ENCODE data around the gene GCSAML. TPM values are rescaled to one million over a fixed set of nuclear protein-coding genes. Genes with fewer than 3 reads are reported as not detected.

The GCSAML gene
- total and polyA plus RNA-seq, 9 of the 15 experiments (the other 6 are each of a cell fraction or from before 2014, with no cell fraction given), result 0.01 TPM; not detected in 8

DNA sequence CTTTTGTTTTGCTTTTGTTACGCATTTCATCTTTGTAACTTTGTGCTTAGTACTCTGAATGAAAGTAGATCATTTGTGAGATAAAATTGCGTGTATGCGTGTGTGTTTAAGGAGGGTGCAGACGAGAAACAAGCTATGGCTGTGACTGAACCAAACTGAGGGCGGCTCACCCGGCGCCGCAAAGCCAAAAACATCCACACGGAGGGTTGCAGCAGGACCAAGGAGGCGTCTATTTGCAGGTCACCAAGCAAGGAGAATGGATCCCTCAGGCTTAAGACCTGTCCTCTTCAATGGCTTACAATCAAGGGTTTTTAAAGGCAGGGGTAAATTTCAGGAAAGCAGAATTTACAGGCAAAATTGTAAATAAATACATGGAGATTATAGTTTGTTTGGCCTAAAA is 12.8 kb downstream of the GCSAML start:
- no peak for TF ChIP-seq MTA2 (IDR thresholded peaks at IDR 0.05; ENCODE audit: low read depth)
- no peak for TF ChIP-seq HNRNPUL1 (IDR thresholded peaks at IDR 0.05; ENCODE audit: low read length)
- TF ChIP-seq TCF7 (IDR thresholded peaks at IDR 0.05; ENCODE audit: borderline replicate concordance), result no peak
- TF ChIP-seq, protein P1, sequence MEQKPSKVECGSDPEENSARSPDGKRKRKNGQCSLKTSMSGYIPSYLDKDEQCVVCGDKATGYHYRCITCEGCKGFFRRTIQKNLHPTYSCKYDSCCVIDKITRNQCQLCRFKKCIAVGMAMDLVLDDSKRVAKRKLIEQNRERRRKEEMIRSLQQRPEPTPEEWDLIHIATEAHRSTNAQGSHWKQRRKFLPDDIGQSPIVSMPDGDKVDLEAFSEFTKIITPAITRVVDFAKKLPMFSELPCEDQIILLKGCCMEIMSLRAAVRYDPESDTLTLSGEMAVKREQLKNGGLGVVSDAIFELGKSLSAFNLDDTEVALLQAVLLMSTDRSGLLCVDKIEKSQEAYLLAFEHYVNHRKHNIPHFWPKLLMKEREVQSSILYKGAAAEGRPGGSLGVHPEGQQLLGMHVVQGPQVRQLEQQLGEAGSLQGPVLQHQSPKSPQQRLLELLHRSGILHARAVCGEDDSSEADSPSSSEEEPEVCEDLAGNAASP (IDR thresholded peaks at IDR 0.05), result no peak
- TF ChIP-seq, protein P2, sequence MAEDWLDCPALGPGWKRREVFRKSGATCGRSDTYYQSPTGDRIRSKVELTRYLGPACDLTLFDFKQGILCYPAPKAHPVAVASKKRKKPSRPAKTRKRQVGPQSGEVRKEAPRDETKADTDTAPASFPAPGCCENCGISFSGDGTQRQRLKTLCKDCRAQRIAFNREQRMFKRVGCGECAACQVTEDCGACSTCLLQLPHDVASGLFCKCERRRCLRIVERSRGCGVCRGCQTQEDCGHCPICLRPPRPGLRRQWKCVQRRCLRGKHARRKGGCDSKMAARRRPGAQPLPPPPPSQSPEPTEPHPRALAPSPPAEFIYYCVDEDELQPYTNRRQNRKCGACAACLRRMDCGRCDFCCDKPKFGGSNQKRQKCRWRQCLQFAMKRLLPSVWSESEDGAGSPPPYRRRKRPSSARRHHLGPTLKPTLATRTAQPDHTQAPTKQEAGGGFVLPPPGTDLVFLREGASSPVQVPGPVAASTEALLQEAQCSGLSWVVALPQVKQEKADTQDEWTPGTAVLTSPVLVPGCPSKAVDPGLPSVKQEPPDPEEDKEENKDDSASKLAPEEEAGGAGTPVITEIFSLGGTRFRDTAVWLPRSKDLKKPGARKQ (CRISPR knock-in tag; IDR thresholded peaks at IDR 0.05), result no peak
- no peak for TF ChIP-seq ZNF133 (CRISPR knock-in tag; IDR thresholded peaks at IDR 0.05)
- no peak for TF ChIP-seq KDM5B (IDR thresholded peaks at IDR 0.05; ENCODE audit: insufficient replicate concordance, low read depth, low read length)
- TF ChIP-seq NFYB (IDR thresholded peaks at IDR 0.05; ENCODE audit: extremely low read depth, insufficient read length), result no peak
- TF ChIP-seq, protein P3, sequence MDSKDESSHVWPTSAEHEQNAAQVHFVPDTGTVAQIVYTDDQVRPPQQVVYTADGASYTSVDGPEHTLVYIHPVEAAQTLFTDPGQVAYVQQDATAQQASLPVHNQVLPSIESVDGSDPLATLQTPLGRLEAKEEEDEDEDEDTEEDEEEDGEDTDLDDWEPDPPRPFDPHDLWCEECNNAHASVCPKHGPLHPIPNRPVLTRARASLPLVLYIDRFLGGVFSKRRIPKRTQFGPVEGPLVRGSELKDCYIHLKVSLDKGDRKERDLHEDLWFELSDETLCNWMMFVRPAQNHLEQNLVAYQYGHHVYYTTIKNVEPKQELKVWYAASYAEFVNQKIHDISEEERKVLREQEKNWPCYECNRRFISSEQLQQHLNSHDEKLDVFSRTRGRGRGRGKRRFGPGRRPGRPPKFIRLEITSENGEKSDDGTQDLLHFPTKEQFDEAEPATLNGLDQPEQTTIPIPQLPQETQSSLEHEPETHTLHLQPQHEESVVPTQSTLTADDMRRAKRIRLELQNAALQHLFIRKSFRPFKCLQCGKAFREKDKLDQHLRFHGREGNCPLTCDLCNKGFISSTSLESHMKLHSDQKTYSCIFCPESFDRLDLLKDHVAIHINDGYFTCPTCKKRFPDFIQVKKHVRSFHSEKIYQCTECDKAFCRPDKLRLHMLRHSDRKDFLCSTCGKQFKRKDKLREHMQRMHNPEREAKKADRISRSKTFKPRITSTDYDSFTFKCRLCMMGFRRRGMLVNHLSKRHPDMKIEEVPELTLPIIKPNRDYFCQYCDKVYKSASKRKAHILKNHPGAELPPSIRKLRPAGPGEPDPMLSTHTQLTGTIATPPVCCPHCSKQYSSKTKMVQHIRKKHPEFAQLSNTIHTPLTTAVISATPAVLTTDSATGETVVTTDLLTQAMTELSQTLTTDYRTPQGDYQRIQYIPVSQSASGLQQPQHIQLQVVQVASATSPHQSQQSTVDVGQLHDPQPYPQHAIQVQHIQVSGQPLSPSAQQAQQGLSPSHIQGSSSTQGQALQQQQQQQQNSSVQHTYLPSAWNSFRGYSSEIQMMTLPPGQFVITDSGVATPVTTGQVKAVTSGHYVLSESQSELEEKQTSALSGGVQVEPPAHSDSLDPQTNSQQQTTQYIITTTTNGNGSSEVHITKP (IDR thresholded peaks at IDR 0.05; ENCODE audit: partially characterized antibody), result no peak
- TF ChIP-seq FOS (IDR thresholded peaks at IDR 0.05; ENCODE audit: extremely low read depth, insufficient read length), result no peak
- TF ChIP-seq SAFB (IDR thresholded peaks at IDR 0.05; ENCODE audit: borderline replicate concordance, low read depth, low read length), result no peak
- no peak for TF ChIP-seq IRF2 (CRISPR knock-in tag; IDR thresholded peaks at IDR 0.05)
- CTCF ChIA-PET (ENCODE audit: low intra/inter-chr PET ratio), result no interaction called here
- H4K20me1 ChIP-seq (replicated peaks; ENCODE audit: control insufficient read depth, insufficient read depth, low read length), result no peaks in the 10 kb centered on the region
- no peak for ATAC-seq
- no peaks in the 10 kb centered on the region for H3K9me3 ChIP-seq (replicated peaks; ENCODE audit: control insufficient read depth, insufficient read depth, low read depth, low read length)
- no peaks in the 10 kb centered on the region for H3K9me1 ChIP-seq (ENCODE audit: control insufficient read depth, insufficient read depth, low read length)
- POLR2A ChIA-PET, result no interaction called here
- no peaks in the 10 kb centered on the region for H3K79me2 ChIP-seq (ENCODE audit: control insufficient read depth, insufficient read depth, low read length)
- no peaks in the 10 kb centered on the region for H3K4me1 ChIP-seq (replicated peaks in 1 of 2; ENCODE audit: control insufficient read depth in 2 of 2, insufficient read depth in 2 of 2, low read length in 2 of 2)
- no peak overlapping the region for H3K4me2 ChIP-seq (ENCODE audit: insufficient read depth, low read length)
- no peaks in the 10 kb centered on the region for H3K27me3 ChIP-seq (ENCODE audit: control insufficient read depth in 2 of 2, insufficient read depth in 2 of 2, low read length in 2 of 2)
- no peak for DNase-seq (ENCODE audit: extremely low read depth in 1 of 4, low spot score in 3 of 4)
- FAIRE-seq, result no peak
- WGBS (ENCODE audit: insufficient coverage, low coverage, missing lambda C conversion rate), result 2% methylated on average over 10 of the region's 10 CpGs
- no peaks in the 10 kb centered on the region for H3K36me3 ChIP-seq (ENCODE audit: control insufficient read depth, insufficient read depth, low read length)
- in situ Hi-C loops (cut with MboI) (no loop called here), intact Hi-C loops (cut with micrococcal nuclease) (no loop called here)
- no peak overlapping the region for H3K27ac ChIP-seq (ENCODE audit: extremely low read depth, low read depth, low read length)
- H3K4me3 ChIP-seq, result no peak overlapping the region
- H3K9ac ChIP-seq (ENCODE audit: insufficient read depth in 1 of 2, low read depth in 2 of 2, low read length in 2 of 2), result no peak overlapping the region
- no peak overlapping the region for H2AFZ ChIP-seq (ENCODE audit: low read depth, low read length)
- BruUV-seq (replicated peaks), result no TSS peak
